Smooth muscle cell (in vitro differentiated cells): ENCODE measurements around the gene MLIP. TPM values are rescaled to one million over a fixed set of nuclear protein-coding genes. Genes with fewer than 3 reads are reported as not detected.

Experiments used
- DNase-seq: peaks from one replicate; lab custom pipeline; 2025; ENCODE audit not compliant: unreplicated experiment; lab: John Stamatoyannopoulos, UW
- H2AFZ ChIP-seq: fragments of 200-600 bp; sonication (generic); 2 replicates; pipeline ENCODE4 v1.6.0; 2016; ENCODE audit warnings: antibody characterized with exemption, low read depth, mild to moderate bottlenecking
- H3F3A ChIP-seq: fragments of 200-600 bp; sonication (generic); 2 replicates; pipeline ENCODE4 v1.6.0; 2017; ENCODE audit warnings: antibody characterized with exemption, low read depth
- H3K27ac ChIP-seq: fragments of 200-600 bp; sonication (generic); 2 replicates; pipeline ENCODE4 v1.5.1; 2016; ENCODE audit warnings: low read depth, mild to moderate bottlenecking
- H3K27me3 ChIP-seq: fragments of 200-600 bp; sonication (generic); 2 replicates; pipeline ENCODE4 v1.6.1; 2016; ENCODE audit warnings: low read depth, mild to moderate bottlenecking
- H3K36me3 ChIP-seq: fragments of 200-600 bp; sonication (generic); 2 replicates; pipeline ENCODE4 v1.5.1; 2016; ENCODE audit warnings: low read depth
- H3K4me1 ChIP-seq: fragments of 200-600 bp; sonication (generic); 2 replicates; pipeline ENCODE4 v1.5.1; 2016; ENCODE audit warnings: low read depth
- H3K4me2 ChIP-seq: fragments of 200-600 bp; sonication (generic); 2 replicates; pipeline ENCODE4 v1.6.0; 2016; ENCODE audit warnings: mild to moderate bottlenecking
- H3K4me3 ChIP-seq: fragments of 200-600 bp; sonication (generic); 2 replicates; pipeline ENCODE4 v1.5.1; 2016; ENCODE audit warnings: mild to moderate bottlenecking
- H3K79me2 ChIP-seq: fragments of 200-600 bp; sonication (generic); 2 replicates; pipeline ENCODE4 v1.6.0; 2016; ENCODE audit warnings: low read depth, mild to moderate bottlenecking
- H3K9ac ChIP-seq: fragments of 200-600 bp; sonication (generic); 2 replicates; pipeline ENCODE4 v1.6.0; 2016; ENCODE audit warnings: low read depth
- H3K9me3 ChIP-seq: fragments of 200-600 bp; sonication (generic); replicated peaks from 2 replicates; pipeline ENCODE4 v1.5.1; 2016; ENCODE audit warnings: low read depth
- H4K20me1 ChIP-seq: fragments of 200-600 bp; sonication (generic); 2 replicates; pipeline ENCODE4 v1.6.0; 2016; ENCODE audit warnings: low read depth
- CTCF ChIP-seq: fragments of 200-600 bp; sonication (generic); IDR thresholded peaks from 2 replicates; pipeline ENCODE4 v1.5.1; 2017; ENCODE audit warnings: borderline replicate concordance, mild to moderate bottlenecking, antibody characterized with exemption; ENCODE audit not compliant: insufficient read depth, poor library complexity, severe bottlenecking
- WGBS: methylation state at CpG from one replicate; pipeline ENCODE4 v1.1.7; 2016; ENCODE audit warnings: low lambda C conversion rate; 5-methylcytosine and 5-hydroxymethylcytosine counted together
- polyA plus RNA-seq: library from polyadenylated mRNA; unstranded; fragments of >200 nt; fragmentation: Nextera tagmentation; extraction: Ambion mirVana; gene quantifications from 2 replicates; pipeline ENCODE4 v1.2.1, GENCODE V29; 2016
- total RNA-seq: library from RNA; depleted of rRNA; stranded (reverse); fragments of >200 nt; gene quantifications from 2 replicates; pipeline ENCODE4 v1.2.3, GENCODE V29; 2014

MLIP gene
- total and polyA plus RNA-seq, 2 experiments from 2014 or later: not detected

DNA sequence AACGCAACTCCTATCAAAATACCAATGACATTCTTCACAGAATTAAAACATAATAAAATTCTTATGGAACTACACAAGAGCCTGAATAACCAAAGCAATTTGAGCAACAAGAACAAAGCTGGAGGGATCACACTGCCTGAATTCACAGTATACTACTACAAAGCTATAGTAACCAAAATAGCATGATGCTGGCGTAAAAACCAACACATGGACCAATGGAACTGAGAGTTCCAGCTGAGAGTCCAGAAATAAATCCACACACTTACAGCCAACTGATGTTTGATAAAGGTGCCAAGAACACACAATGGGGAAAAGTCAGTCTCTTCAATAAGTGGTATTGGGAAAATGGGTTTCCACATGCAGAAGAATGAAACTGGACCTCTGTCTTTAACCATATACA is 6.9 kb downstream of the MLIP start:
- no peak for DNase-seq

GRCh38 chr6:54125493-54125892 is 14.2 kb downstream of the MLIP start:
- Histone ChIP-seq H3K27ac (no peak overlapping the region), H3F3A (no peaks in the 10 kb centered on the region), H3K4me1 (no peaks in the 10 kb centered on the region), H3K4me3 (no peak overlapping the region), H3K36me3 (no peaks in the 10 kb centered on the region), H3K9ac (no peak overlapping the region), H3K4me2 (no peak overlapping the region), H3K9me3 (no peaks in the 10 kb centered on the region), H3K27me3 (no peaks in the 10 kb centered on the region), H3K79me2 (no peaks in the 10 kb centered on the region), H4K20me1 (no peaks in the 10 kb centered on the region), H2AFZ (no peak overlapping the region)
- DNase-seq: no peak
- 53% methylated on average over 5 of the region's 5 CpGs for WGBS
- no peak for TF ChIP-seq CTCF

More for the DNA sequence above, 6.9 kb downstream of the MLIP start:
- H3K4me1 ChIP-seq: no peaks in the 10 kb centered on the region
- no peak overlapping the region for H3K4me3 ChIP-seq
- TF ChIP-seq CTCF: no peak
- H3K27ac ChIP-seq: no peak overlapping the region
- H3K4me2 ChIP-seq: no peak overlapping the region
- H3K27me3 ChIP-seq: no peaks in the 10 kb centered on the region
- 95% methylated on average over 2 of the region's 2 CpGs for WGBS
- no peaks in the 10 kb centered on the region for H4K20me1 ChIP-seq
- H3K9ac ChIP-seq: no peak overlapping the region
- no peak overlapping the region for H2AFZ ChIP-seq
- H3F3A ChIP-seq: no peaks in the 10 kb centered on the region
- no peaks in the 10 kb centered on the region for H3K9me3 ChIP-seq
- H3K79me2 ChIP-seq: no peaks in the 10 kb centered on the region
- no peaks in the 10 kb centered on the region for H3K36me3 ChIP-seq

DNA sequence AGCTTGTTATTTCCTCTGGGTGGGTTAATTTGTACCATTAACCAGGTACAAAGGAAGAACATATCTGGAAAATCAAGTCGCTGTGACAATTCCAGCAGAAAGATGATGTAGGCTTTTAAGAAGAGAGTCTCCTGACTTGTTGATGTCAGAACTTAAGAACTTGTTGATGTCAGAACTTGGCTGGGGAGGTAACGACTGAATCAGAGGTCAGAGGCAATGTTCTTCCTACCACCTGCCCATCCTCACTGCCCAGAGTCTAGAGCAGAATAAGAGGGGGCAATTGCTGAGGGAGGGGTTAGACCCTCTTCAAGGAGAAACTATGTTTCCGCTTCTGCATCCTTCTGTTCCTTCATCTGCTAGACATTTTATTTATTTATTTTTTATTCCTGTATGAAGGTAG is 18.9 kb downstream of the MLIP start:
- WGBS: 98% methylated on average over 3 of the region's 3 CpGs
- H3K9me3 ChIP-seq: no peaks in the 10 kb centered on the region

More for the DNA sequence above, 18.9 kb downstream of the MLIP start:
- Histone ChIP-seq H2AFZ (no peak overlapping the region), H3K4me3 (no peak overlapping the region), H4K20me1 (no peaks in the 10 kb centered on the region), H3K27me3 (no peaks in the 10 kb centered on the region), H3K4me2 (no peak overlapping the region), H3K79me2 (no peaks in the 10 kb centered on the region), H3K4me1 (no peaks in the 10 kb centered on the region), H3K27ac (no peak overlapping the region), H3F3A (no peaks in the 10 kb centered on the region), H3K36me3 (no peaks in the 10 kb centered on the region), H3K9ac (no peak overlapping the region)
- no peak for TF ChIP-seq CTCF
- DNase-seq: no peak
